Smooth muscle cell (in vitro differentiated cells): ENCODE data around the gene PTPN14. TPM values are rescaled to one million over a fixed set of nuclear protein-coding genes. Genes with fewer than 3 reads are reported as not detected.
A peak's percentile ranks its signal among the peaks of the same experiment; 100 is the strongest.

ENCODE experiments used
- DNase-seq: peaks from one replicate; lab custom pipeline; 2025; ENCODE audit not compliant: unreplicated experiment; lab: John Stamatoyannopoulos, UW
- H2AFZ ChIP-seq: fragments of 200-600 bp; sonication (generic); 2 replicates; pipeline ENCODE4 v1.6.0; 2016; ENCODE audit warnings: antibody characterized with exemption, low read depth, mild to moderate bottlenecking
- H3F3A ChIP-seq: fragments of 200-600 bp; sonication (generic); 2 replicates; pipeline ENCODE4 v1.6.0; 2017; ENCODE audit warnings: antibody characterized with exemption, low read depth
- H3K27ac ChIP-seq: fragments of 200-600 bp; sonication (generic); 2 replicates; pipeline ENCODE4 v1.5.1; 2016; ENCODE audit warnings: low read depth, mild to moderate bottlenecking
- H3K27me3 ChIP-seq: fragments of 200-600 bp; sonication (generic); 2 replicates; pipeline ENCODE4 v1.6.1; 2016; ENCODE audit warnings: low read depth, mild to moderate bottlenecking
- H3K36me3 ChIP-seq: fragments of 200-600 bp; sonication (generic); 2 replicates; pipeline ENCODE4 v1.5.1; 2016; ENCODE audit warnings: low read depth
- H3K4me1 ChIP-seq: fragments of 200-600 bp; sonication (generic); 2 replicates; pipeline ENCODE4 v1.5.1; 2016; ENCODE audit warnings: low read depth
- H3K4me2 ChIP-seq: fragments of 200-600 bp; sonication (generic); 2 replicates; pipeline ENCODE4 v1.6.0; 2016; ENCODE audit warnings: mild to moderate bottlenecking
- H3K4me3 ChIP-seq: fragments of 200-600 bp; sonication (generic); 2 replicates; pipeline ENCODE4 v1.5.1; 2016; ENCODE audit warnings: mild to moderate bottlenecking
- H3K79me2 ChIP-seq: fragments of 200-600 bp; sonication (generic); 2 replicates; pipeline ENCODE4 v1.6.0; 2016; ENCODE audit warnings: low read depth, mild to moderate bottlenecking
- H3K9ac ChIP-seq: fragments of 200-600 bp; sonication (generic); 2 replicates; pipeline ENCODE4 v1.6.0; 2016; ENCODE audit warnings: low read depth
- H3K9me3 ChIP-seq: fragments of 200-600 bp; sonication (generic); replicated peaks from 2 replicates; pipeline ENCODE4 v1.5.1; 2016; ENCODE audit warnings: low read depth
- H4K20me1 ChIP-seq: fragments of 200-600 bp; sonication (generic); 2 replicates; pipeline ENCODE4 v1.6.0; 2016; ENCODE audit warnings: low read depth
- WGBS: methylation state at CpG from one replicate; pipeline ENCODE4 v1.1.7; 2016; ENCODE audit warnings: low lambda C conversion rate; 5-methylcytosine and 5-hydroxymethylcytosine counted together
- polyA plus RNA-seq: library from polyadenylated mRNA; unstranded; fragments of >200 nt; fragmentation: Nextera tagmentation; extraction: Ambion mirVana; gene quantifications from 2 replicates; pipeline ENCODE4 v1.2.1, GENCODE V29; 2016
- total RNA-seq: library from RNA; depleted of rRNA; stranded (reverse); fragments of >200 nt; gene quantifications from 2 replicates; pipeline ENCODE4 v1.2.3, GENCODE V29; 2014
- TF ChIP-seq, protein P1 (sequence below): fragments of 200-600 bp; sonication (generic); IDR thresholded peaks from 2 replicates; pipeline ENCODE4 v1.5.1; 2017; ENCODE audit warnings: borderline replicate concordance, mild to moderate bottlenecking, antibody characterized with exemption; ENCODE audit not compliant: insufficient read depth, poor library complexity, severe bottlenecking

PTPN14 gene
- total and polyA plus RNA-seq, 2 experiments from 2014 or later = 13.7 to 28.6 TPM

DNA sequence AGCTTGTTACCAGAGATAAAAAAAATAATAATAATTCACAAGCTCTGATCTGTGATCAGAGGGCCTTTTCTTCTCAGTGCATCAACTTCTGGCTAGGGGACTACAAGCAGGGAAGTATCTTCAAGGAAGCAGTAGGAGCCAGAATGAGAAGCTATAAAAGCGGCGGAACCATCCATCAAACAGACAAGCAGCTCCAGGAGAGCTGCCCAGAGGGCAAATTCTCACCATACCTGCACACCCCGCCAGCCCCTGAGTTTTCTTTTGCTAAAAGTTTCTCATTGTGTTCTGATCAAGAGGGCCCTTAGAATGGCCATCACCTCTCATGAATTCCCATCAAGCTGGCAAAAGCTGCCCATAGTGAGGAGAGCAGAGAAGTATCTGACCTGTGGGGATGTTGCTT lies 171.0 kb downstream of the PTPN14 start:
- WGBS = 57% methylated on average over 3 of the region's 3 CpGs
- Histone ChIP-seq H2AFZ (no peak overlapping the region), H3K27ac (peak overlapping the region; percentile 41), H3K9me3 (no peaks in the 10 kb centered on the region), H3K79me2 (no peaks in the 10 kb centered on the region), H4K20me1 (no peaks in the 10 kb centered on the region), H3K4me2 (no peak overlapping the region), H3K36me3 (peaks cover 17% of the 10 kb centered on the region), H3K9ac (no peak overlapping the region), H3K4me1 (peaks cover 12% of the 10 kb centered on the region), H3K4me3 (no peak overlapping the region), H3F3A (no peaks in the 10 kb centered on the region), H3K27me3 (no peaks in the 10 kb centered on the region)
- DNase-seq = no peak
- TF ChIP-seq, protein P1, sequence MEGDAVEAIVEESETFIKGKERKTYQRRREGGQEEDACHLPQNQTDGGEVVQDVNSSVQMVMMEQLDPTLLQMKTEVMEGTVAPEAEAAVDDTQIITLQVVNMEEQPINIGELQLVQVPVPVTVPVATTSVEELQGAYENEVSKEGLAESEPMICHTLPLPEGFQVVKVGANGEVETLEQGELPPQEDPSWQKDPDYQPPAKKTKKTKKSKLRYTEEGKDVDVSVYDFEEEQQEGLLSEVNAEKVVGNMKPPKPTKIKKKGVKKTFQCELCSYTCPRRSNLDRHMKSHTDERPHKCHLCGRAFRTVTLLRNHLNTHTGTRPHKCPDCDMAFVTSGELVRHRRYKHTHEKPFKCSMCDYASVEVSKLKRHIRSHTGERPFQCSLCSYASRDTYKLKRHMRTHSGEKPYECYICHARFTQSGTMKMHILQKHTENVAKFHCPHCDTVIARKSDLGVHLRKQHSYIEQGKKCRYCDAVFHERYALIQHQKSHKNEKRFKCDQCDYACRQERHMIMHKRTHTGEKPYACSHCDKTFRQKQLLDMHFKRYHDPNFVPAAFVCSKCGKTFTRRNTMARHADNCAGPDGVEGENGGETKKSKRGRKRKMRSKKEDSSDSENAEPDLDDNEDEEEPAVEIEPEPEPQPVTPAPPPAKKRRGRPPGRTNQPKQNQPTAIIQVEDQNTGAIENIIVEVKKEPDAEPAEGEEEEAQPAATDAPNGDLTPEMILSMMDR = no peak

DNA sequence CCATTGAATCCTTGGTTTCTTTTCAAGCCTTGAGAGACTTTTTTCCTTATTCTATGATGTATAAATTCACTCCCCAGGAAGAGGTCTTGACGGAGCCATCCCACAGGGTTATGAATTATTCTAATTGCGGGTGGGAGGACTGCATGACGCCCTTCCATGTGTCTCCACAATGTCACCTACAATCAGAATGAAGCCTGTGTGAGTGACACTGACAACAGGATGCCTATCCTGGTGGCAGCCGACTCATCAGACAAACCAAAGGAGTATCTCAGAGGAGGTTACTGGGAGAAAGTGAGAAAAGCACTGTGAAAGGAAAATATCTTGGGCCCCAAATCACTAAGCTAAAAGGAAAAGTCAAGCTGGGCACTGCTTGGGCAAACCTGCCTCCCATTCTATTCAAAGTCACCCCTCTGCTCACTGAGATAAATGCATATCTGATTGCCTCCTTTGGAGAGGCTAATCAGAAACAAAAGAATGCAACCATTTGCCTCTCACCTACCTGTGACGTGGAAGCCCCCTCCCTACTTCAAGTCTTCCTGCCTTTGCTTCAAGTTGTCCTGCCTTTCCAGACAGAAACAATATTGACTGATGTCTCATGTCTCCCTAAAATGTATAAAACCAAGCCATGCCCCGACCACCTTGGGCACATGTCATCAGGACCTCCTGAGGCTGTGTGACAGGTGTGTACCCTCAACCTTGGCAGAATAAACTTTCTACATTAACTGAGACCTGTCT lies 172.0 kb downstream of the PTPN14 start:
- Histone ChIP-seq H3K9me3 (no peaks in the 10 kb centered on the region), H3F3A (no peaks in the 10 kb centered on the region), H4K20me1 (no peaks in the 10 kb centered on the region), H3K79me2 (no peaks in the 10 kb centered on the region), H3K4me3 (no peak overlapping the region), H3K4me2 (no peak overlapping the region), H3K4me1 (peaks cover 12% of the 10 kb centered on the region), H3K27me3 (no peaks in the 10 kb centered on the region), H3K27ac (peak overlapping the region; percentile 67), H3K9ac (no peak overlapping the region), H2AFZ (no peak overlapping the region), H3K36me3 (peaks cover 10% of the 10 kb centered on the region)
- 88% methylated on average over 6 of the region's 6 CpGs for WGBS
- TF ChIP-seq, protein P1 = no peak
- DNase-seq = no peak

DNA sequence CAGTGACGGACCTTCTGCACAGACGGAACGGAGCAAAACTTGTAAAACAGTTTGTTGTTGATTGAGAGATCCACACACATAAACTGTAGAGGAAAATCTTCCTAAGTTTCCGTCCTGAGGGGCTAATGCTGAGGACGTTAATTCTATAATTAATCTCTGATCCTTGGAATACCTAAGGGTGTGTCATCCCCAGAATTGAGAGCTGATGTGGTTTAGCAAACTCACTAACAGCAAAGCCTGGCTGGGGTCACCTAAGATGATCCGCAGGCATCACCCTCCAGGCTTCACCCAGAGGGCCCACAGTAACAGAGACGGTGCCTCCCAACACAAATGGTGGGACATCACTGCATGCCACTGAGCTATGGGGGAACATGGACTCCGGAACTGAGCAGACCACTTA lies 172.9 kb downstream of the PTPN14 start:
- DNase-seq = no peak
- Histone ChIP-seq H3K27me3 (no peaks in the 10 kb centered on the region), H3K4me2 (peak overlapping the region; percentile 74), H3K4me1 (peaks cover 12% of the 10 kb centered on the region), H4K20me1 (no peaks in the 10 kb centered on the region), H2AFZ (no peak overlapping the region), H3K79me2 (no peaks in the 10 kb centered on the region), H3K36me3 (peaks cover 10% of the 10 kb centered on the region), H3K27ac (peak overlapping the region; percentile 67), H3K4me3 (no peak overlapping the region), H3F3A (no peaks in the 10 kb centered on the region), H3K9me3 (no peaks in the 10 kb centered on the region), H3K9ac (no peak overlapping the region)
- TF ChIP-seq, protein P1 = no peak
- 67% methylated on average over 8 of the region's 8 CpGs for WGBS

DNA sequence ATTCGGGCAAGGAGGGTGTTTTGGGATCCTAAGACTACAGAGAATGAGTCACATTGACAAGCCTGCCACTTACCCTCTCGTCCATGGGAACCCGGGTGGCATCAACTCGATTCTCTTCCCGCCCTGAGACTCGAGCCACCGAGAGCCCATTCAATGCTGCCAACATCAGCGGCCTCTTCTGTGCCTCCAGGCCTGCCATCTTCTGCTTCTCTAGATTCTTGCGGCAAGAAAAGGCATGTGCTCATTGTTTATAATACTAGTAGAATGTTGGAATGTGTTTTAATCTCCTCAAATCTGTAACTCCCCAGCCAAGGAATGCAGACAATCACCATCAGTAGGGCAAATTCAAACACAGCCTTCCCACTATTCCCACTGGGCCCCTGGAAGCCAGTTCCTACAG lies 173.5 kb downstream of the PTPN14 start:
- peaks cover 5% of the 10 kb centered on the region for H3K36me3 ChIP-seq
- 59% methylated on average over 9 of the region's 9 CpGs for WGBS

More for the DNA sequence above, 173.5 kb downstream of the PTPN14 start:
- peak overlapping the region; percentile 74 for H3K4me2 ChIP-seq
- H3K9me3 ChIP-seq = no peaks in the 10 kb centered on the region
- H3F3A ChIP-seq = no peaks in the 10 kb centered on the region
- TF ChIP-seq, protein P1 = no peak
- peaks cover 12% of the 10 kb centered on the region for H3K4me1 ChIP-seq
- no peaks in the 10 kb centered on the region for H3K27me3 ChIP-seq
- H3K9ac ChIP-seq = no peak overlapping the region
- no peak overlapping the region for H3K4me3 ChIP-seq
- H4K20me1 ChIP-seq = no peaks in the 10 kb centered on the region
- H3K79me2 ChIP-seq = no peaks in the 10 kb centered on the region
- DNase-seq = no peak
- H3K27ac ChIP-seq = peak overlapping the region; percentile 67
- no peak overlapping the region for H2AFZ ChIP-seq
